ENCODE measurements around the gene PKD2L2.

- no peak for TF ChIP-seq CTCF (IDR thresholded peaks at IDR 0.05; ENCODE audit: insufficient read depth, low read length, poor library complexity, severe bottlenecking)
- no peak for TF ChIP-seq EZH2phosphoT487 (conservative IDR thresholded peaks at IDR 0.05; ENCODE audit: low read length)
Observed at GRCh38 chr5:137891849-137892248, 2.6 kb downstream of the PKD2L2 start.
